ENCODE results near the gene ITGA11.

The ITGA11 gene

DNA sequence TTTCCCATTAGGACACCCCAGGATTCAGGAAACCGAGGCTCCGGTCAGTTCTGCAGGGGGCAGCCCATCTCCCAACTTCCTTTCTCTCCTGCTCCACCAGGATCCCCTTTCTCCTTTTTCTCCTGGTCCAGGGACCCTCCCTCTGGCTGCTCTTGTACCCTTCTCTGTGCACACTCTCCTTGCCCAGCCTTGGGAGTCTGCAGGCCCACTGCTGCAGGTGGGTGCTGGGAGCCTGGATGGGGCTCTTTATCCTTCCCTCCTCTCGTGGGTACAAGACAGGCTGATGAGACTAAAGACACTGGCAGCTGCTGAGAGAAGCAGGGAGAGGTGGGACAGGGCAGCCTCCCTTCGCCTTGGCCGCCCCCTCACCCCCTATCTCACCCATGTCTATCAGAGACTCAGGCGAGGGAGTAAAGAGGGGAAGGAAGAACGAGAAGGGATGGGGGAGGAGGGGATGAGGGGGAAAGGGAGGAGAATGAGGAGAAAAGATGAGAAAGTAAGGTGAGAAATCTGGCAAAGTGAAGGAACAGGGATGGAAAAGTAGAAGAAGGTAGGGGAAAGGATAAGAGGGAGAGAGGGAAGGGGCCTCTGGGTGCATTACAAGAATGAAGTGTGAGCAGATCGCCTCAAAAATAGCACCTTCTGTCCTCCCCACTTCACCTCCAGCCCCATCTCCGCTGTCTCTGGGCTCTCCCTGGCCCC lies 45.2 kb downstream of the ITGA11 start:
- no peak for DNase-seq

DNA sequence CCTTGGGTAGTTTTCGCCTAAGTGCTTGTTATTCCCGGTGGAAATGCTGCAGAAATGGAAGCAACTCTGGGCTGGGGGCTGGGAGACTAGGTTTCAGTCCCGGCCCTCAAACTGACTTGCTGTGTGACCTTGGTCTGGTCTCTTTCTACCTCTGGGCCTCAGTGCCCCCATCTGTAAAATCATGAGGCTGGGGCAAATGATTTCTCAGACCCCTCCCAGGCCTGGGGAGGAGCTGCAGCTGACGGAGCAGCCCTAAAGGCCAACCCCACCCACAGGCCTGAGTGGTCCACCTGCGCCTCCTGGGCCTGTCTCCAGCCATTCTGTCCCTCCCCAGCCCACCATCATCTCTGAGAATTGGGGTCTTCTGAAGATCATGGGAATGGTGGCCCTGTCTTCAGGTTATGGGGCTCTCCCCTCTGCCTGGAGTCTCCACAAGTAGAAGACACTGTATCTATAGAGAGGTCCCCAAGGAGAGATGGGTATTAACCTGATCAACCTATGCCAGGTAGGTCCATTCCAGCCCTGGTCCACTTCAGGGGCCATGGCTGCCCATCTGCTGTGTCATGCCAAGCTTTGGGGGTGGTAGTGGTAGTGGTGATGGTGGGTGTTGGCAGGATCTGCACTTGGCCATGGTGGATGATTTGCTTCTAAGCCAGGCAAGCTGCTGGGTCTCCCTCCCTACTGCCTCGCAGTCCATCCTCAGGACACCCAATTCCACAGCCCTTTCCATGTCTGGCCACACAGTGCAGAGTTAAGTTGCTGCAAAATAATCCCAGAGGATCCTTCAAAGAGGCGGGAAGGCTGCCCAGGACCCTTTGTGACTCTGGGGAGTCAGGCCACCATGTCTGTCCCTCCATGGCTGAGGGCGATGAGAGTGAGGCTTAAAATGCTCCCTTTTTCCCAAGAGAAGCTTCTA lies 46.0 kb downstream of the ITGA11 start:
- no peak for DNase-seq

DNA sequence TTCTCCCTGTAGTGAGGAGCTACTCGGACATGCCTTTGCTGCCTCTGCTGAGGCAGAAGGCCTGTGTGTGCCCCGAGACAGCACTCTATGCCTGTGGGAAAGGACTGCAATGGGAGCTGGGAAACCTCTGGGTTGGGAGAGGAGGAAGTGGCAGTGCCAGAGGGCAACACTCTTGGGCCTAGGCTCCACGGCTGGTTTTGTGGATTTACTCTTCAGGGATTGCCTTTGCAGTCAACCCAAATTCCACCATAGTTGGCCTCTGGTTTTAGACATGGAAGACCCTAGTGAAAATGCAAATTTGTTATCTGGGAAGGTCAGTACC lies 46.8 kb downstream of the ITGA11 start:
- DNase-seq = no peak

DNA sequence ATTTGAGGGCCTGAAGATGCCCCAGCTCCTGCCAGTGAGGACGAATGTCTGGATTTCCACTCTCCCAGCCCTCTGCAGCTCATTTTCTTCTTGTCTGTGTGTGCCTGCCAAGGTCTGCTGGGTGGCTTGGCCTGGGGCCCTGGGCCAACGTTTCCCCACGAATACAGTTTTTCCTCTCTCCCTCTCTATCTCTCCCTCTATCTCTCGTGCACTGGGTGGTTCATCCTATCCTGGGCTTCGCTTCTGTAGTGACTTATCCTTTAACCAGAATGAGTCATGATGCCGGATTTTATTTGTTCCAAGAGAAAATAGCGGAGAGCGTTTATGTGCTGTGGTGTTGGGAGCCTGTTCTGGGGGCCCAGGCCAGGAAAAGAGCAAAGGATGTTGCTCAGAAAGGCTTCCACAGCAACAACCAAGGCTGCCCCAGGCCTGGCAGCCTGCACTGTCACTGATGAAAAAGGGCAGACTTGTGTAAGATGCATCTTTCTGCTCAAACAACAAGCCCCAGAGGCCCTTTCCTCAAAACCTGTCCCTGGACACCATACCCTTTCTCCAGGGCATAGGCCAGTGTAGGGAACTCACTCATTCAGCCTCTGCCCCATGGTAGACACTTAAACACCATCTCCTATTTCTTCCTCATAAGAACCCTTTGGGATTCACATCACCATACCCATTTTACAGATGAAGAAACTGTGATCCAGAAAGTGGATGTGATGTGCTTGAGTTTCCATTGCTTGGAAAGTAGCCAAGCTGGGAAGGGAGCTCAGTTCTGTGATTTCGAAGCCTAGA lies 47.3 kb downstream of the ITGA11 start:
- no peak for DNase-seq

DNA sequence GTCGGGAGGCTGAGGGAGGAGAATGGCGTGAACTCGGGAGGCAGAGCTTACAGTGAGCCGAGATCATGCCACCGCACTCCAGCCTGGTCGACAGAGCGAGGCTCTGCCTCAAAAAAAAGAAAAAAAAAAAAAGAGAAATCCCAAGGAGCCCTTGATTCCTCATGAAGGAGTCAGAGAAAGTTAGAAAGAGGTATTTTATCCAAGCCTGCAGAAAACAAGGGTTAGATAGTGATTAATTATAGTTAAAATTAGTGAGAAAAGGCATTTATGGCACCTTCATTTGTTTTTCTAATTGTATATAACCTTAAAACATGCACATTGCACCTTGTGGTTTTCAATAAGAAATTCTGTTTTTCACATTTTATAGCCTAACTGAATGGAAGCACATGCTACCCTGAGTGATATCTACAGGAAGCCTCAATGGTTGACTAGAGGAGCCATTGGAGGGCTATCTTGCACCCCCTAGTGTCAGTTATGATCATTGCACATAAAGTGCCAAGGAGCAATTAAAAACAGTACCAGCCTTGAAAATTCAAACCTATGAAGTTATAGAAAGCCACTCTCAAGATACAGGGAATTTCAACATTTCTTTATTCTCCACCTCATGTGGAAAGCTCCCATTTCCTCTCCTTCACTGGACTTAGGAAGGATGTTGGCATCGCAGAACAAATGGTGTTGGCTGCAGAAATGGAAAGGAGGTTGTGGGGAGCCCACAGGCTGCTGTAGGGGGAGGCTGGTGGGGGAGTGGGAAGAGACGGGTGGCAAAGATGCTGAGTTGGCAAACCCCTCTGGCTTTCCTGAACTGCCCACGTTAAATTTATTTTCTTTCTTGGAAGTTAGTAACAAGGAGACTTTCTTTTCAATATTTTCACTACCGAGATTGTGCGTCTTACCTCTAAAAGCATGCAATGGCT lies 48.5 kb downstream of the ITGA11 start:
- no peak for DNase-seq

- no peak for DNase-seq
Measured at GRCh38 chr15:68382286-68383007, 49.5 kb downstream of the ITGA11 start.

DNA sequence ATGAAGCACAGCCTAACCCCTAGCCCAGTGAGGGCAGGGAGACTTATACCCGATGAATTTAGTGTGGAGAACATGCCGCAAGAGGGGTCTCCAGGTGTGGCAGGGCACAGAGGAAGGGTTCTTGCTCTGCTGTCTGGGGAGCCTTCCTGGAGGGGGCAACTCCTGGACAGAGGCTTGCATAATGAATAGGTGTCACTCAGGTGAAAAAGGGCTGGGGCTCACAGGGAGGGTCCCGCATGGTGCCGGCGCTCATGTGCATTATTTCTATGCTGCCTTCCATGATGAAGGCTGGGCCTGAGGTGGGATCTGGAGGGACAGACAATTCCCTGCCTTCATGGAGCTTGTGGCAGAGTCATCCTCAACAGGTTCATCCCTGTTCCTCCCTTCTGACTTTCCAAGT lies 51.5 kb downstream of the ITGA11 start:
- no peak for DNase-seq

DNA sequence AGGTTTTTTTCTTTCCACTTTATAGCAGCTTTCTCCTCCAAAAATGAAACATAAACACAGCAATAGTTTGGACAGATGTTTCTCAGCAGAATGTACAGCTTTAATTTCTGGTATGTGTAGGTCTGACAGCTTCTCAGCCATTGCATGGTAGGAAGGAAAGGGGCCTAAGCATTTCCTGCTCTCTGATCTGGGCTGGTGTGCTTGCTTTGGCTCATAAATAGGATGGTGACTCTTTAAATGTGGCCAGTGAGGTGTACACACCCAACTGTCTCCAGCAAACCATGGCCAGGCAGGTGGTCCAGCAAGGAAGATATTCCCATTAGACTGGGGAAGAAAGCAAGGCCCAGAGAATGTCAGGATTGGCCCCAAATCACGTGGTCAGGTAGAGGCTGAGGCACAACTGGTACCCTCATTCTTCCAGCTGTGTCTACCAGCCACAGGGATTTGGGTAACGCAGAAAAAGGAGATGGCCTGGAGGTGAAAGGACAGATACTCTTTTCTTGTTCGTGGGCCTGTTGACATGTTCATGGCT lies 52.1 kb downstream of the ITGA11 start:
- DNase-seq = no peak

DNA sequence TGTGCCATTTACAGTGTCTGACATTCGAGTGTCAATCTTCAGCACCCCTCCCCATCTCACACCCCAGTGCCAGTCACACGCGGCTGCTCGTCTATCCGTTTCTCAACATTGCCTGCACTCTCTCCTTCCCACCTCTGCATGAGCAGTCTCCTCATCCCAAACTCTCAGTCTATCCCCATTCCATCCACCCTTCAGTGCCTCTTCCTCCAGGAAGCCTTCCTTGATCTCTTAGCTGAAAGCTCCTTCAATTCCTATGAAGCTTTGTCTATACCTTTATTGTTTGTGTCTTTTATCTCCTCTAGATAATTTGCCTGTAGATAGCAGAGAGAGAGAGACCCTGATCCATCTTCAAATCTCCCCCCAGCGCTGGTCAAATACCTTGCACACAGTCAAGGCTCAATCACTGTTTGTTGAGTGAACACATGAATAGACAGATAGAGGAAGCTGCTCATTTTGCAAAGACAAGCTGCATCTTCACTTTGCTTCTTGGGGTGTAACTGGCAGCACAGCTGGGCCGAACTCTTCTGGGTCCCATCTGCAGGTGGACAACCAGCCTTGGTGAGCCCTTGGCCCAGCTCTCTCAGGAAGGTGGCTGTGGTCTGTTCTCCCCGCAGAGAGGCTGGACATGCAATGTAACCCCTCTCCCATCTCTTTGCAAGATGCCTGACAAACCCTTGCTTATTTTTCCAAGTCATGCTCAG lies 52.8 kb downstream of the ITGA11 start:
- no peak for DNase-seq

DNA sequence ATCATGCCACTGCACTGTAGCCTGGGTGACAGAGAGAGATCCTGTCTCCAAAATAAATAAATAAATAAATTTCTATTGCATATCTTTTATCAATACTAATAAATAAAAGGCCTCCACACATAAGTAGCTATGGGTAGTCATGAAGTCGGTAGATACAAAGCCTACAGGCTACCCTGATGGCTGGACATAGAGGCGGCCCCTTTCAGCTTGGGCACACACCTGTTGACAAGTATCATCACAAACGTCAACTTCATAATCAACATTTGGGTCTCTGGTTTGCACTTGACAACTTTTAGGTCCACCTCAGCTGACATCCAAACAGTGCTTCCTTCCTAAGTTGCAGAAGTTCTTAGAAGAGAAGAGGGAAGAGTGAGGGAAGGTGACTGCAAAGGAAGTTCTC lies 53.4 kb downstream of the ITGA11 start:
- no peak for DNase-seq

DNA sequence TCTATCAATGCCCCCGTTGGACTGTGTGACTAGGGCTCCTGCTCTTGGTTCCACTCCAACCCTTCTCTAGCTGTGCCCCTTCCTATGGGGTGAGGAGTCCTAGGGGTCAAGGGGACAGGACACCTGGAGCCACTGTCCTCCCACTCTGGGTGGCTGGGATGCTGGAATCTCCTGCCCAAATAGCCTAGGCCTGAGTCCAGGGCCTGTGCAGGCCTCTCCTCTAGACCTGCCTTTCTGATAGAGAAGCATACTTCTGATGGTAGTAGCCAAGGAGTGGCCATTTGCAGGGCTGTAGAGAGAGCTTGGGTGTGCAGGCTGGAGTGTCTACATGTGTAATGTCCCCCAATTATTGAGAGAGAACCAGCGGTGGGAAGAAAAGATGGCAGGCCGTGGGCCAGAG lies 54.2 kb downstream of the ITGA11 start:
- no peak for DNase-seq

- no peak for DNase-seq
Measured at GRCh38 chr15:68376447-68377060, 55.4 kb downstream of the ITGA11 start.

DNA sequence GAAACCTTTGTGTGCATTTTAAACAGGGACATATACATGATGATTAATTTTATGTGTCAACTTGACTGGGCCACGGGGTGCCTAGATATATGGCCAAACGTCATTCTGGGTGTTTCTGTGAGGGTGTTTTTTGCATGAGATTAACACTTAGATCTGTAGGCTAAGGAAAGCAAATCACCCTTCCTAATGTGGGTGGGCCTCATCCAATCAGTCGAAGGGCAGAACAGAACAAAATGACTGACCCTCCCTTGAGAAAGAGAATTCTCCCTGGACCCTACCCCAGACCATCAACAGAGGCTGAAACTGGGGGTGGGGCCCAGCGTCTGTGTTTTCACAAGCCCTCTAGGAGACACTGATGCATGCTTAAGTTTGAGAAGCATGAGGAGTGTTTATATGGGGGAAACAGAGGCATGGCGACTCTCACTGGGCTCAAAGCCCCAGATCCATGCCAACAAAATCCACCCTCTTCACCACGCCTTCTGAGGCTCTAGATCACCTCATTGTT lies 56.2 kb downstream of the ITGA11 start:
- DNase-seq = no peak

DNA sequence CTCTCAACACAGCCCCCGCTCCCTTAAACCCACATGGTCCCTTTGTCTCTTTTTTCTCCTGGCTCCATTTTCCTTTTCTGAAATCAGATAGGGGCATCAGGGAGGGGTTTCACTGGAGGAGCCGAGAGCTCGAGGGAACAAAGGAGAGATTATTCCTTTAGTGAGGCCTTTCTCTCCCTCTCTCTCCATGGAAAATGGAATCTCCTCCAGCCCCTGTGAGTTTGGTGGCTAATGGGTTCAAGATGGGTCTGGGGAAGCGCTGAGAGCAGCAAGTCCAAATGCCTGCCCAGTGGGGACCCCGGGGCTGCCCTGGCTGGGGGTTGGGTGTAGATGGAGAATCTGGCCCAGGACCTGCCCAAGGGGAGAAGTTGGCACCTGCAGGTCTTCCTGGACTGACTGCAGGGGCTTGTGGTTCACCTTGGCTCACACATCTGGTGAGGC lies 56.8 kb downstream of the ITGA11 start:
- DNase-seq = no peak

GRCh38 chr15:68374168-68374745 lies 57.7 kb downstream of the ITGA11 start:
- no peak for DNase-seq

DNA sequence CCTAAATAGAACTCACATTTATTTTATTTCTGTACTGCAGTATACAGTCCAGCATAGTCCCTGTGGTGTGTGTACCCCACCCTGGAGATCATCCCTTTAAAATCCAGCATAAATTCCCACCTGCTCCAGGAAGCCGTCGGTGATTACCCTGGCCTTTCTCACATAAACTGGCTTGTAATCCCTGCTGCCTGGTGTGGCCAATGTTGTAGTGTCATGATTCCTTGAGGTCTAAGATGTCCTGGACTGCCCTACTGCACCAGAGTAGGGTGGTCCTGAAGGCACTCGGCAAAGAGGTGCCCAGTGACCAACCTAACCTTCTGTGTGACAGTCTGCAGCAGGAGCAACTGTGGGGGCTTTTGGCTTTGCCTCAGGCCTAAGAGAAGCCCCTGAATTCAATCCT lies 58.9 kb downstream of the ITGA11 start:
- no peak for DNase-seq

DNA sequence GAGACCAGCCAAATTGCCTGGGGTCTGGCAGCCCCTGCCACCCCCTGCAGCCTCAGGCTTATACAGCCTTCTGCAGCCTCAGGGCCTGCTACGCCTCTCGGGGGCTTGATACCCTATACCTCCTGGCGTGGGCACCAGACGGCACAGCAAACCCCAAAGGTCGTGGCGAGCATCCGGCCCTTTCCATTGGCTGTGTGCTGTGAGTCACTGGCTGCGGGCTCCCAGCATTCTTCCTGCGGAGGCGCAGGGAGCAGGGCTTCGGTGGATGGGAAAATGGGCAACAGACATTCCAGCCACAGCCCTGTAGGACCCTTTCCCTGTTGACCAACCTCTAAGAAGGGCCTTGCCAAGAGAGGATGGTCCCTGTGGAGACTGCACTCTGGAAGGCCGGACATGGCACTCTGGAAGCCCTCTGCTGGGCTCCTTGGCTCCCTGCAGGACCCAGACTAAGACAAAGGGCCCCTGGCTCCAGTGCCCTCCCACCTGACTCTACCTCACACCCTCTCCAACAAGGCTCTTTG lies 59.6 kb downstream of the ITGA11 start:
- no peak for DNase-seq

DNA sequence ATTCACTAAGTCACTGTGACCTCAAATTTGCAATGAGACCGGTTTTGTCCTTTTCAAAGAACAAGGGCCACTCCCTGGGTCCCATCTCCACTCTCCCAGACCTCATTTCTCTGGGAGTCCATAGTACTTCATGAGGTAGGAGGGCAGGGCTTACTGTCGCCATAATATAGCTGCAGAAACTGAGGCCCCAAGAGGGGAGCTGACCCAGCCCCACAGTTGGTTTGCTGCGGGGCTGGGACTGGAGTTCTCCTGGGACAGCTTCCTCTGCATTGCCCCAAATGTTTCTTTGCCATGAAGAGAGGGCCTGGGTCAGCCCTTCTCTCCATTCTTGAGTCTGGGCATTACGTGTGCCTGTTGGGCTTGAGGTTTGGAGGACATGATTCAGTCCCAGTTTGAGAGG lies 60.1 kb downstream of the ITGA11 start:
- DNase-seq = no peak

DNA sequence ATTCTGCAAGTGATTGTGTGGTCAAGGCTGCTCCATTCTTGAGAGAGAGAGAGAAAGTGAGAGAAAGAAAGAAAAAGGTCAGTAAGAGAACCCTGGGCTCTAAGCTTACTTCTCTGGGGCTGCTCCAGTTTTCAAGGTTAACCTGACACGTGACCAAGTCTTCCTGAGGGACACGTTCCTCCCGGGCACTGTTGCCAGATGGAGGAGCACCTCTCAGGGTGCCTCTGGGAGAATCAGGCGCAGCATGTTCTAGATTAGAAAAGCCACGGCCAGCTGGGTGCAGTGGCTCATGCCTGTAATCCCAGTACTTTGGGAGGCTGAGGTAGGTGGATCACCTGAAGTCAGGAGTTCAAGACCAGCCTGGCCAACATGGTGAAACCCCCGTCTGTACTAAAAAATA lies 60.8 kb downstream of the ITGA11 start:
- DNase-seq = no peak

DNA sequence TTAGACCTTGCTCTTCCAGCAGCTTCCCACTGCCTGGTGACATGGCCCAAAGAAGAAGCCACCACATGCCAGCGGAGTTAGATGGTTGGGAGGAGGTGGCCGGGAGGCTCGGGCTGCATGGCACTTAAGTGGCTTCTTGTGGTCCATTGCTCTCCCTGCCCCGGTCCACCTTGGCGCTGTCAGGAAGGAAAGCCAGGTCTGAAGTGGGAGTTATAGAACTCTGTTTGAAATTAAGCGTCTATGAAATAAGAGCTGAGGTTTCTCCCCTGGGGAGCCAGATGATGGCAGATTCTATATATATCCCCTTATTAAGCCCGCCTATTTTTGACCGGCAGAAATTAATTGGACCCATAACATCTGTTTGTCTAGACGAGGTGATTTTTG lies 61.2 kb downstream of the ITGA11 start:
- no peak for DNase-seq
